GM12878 (cell line): ENCODE measurements around the gene SLC37A3. TPM values are rescaled to one million over a fixed set of nuclear protein-coding genes. Genes with fewer than 3 reads are reported as not detected.

ENCODE experiments used
- ATAC-seq: fragments of 200-7000 bp; cut with Tn5 transposase; 3 replicates; pipeline ENCODE4 v1.9.1; 2020; ENCODE audit warnings: mild to moderate bottlenecking, moderate library complexity
- BruUV-seq: library from RNA; stranded (reverse); fragments of 400-500 nt; replicated peaks from 2 replicates; lab custom pipeline; 2021; lab: Mats Ljungman, UMichigan
- CTCF ChIA-PET: fragments of 300-600 bp; sonication (Branson Sonifier 250); formaldehyde crosslinking; extraction: SDS; loops from one replicate; lab custom pipeline; 2021; ENCODE audit warnings: inconsistent platforms; lab: Yijun Ruan, JAX
- POLR2A ChIA-PET: fragments of 350-600 bp; formaldehyde crosslinking; extraction: SDS; loops from one replicate; lab custom pipeline; 2021; ENCODE audit warnings: inconsistent platforms; lab: Charles Lee
- RAD21 ChIA-PET: fragments of 300-600 bp; sonication (Branson Sonifier 250); formaldehyde crosslinking; loops from one replicate; lab custom pipeline; 2023; ENCODE audit warnings: antibody characterized with exemption; ENCODE audit not compliant: unreplicated experiment; lab: Charles Lee
- SMC1A ChIA-PET: fragments of 300-600 bp; sonication (Branson Sonifier 250); formaldehyde crosslinking; loops from one replicate; lab custom pipeline; 2023; ENCODE audit not compliant: unreplicated experiment, uncharacterized antibody; lab: Charles Lee
- DNase-seq: peaks from one replicate; pipeline ENCODE4 v3.0.0-alpha.2; 2011; ENCODE audit warnings: low read depth, low spot score
- FAIRE-seq: peaks from 3 replicates; lab custom pipeline; 2011; peaks lifted over from hg19 to GRCh38; lab: Jason Lieb, UNC
- H2AFZ ChIP-seq: 2 replicates; pipeline ENCODE4 v1.6.0; 2011; ENCODE audit warnings: low read depth, low read length, control low read depth; ENCODE audit not compliant: control insufficient read depth
- H3K27ac ChIP-seq: 2 replicates; pipeline ENCODE4 v1.5.1; 2011; ENCODE audit warnings: control low read depth; ENCODE audit not compliant: control insufficient read depth, insufficient read depth
- H3K27me3 ChIP-seq, 2 experiments: replicated peaks in 1 of 2; 2 replicates each; pipeline versions ENCODE4 v1.6.0 to v1.6.1; 2011; ENCODE audit warnings: low read length in 1 of 2; ENCODE audit not compliant: control insufficient read depth in 2 of 2, insufficient read depth in 2 of 2
- H3K36me3 ChIP-seq, 2 experiments: 2 replicates each; pipeline ENCODE4 v1.5.1; 2011; ENCODE audit warnings: low read length in 1 of 2; ENCODE audit not compliant: control insufficient read depth in 2 of 2, insufficient read depth in 2 of 2
- H3K4me1 ChIP-seq: 2 replicates; pipeline ENCODE4 v1.6.1; 2011; ENCODE audit warnings: mild to moderate bottlenecking, low read length, moderate library complexity, mixed read lengths; ENCODE audit not compliant: control insufficient read depth, insufficient read depth
- H3K4me2 ChIP-seq: 2 replicates; pipeline ENCODE4 v1.6.0; 2011; ENCODE audit warnings: control low read depth; ENCODE audit not compliant: control insufficient read depth, insufficient read depth
- H3K4me3 ChIP-seq: fragments of 200-600 bp; sonication (generic); 2 replicates; pipeline ENCODE4 v1.5.1; 2016
- H3K79me2 ChIP-seq: 2 replicates; pipeline ENCODE4 v1.6.0; 2011; ENCODE audit warnings: low read length; ENCODE audit not compliant: control insufficient read depth, insufficient read depth
- H3K9ac ChIP-seq: 2 replicates; pipeline ENCODE4 v1.8.0; 2011; ENCODE audit warnings: low read length, control low read depth, mixed read lengths; ENCODE audit not compliant: control insufficient read depth, insufficient read depth
- H3K9me3 ChIP-seq: replicated peaks from 3 replicates; pipeline ENCODE4 v1.5.1; 2011; ENCODE audit warnings: mild to moderate bottlenecking, low read length; ENCODE audit not compliant: control insufficient read depth, insufficient read depth
- H4K20me1 ChIP-seq: 2 replicates; pipeline ENCODE4 v1.6.0; 2011; ENCODE audit not compliant: control insufficient read depth, insufficient read depth
- CBX3 ChIP-seq: fragments of 200-600 bp; sonication (generic); IDR thresholded peaks from 2 replicates; pipeline ENCODE4 v1.6.1; 2016; ENCODE audit warnings: low read depth, borderline replicate concordance
- KLF5 ChIP-seq: fragments of 450-650 bp; IDR thresholded peaks from 2 replicates; pipeline ENCODE4 v1.6.1; 2014; ENCODE audit warnings: mild to moderate bottlenecking; ENCODE audit not compliant: partially characterized antibody
- POLR2AphosphoS2 ChIP-seq: IDR thresholded peaks from 2 replicates; pipeline ENCODE4 v1.6.1; 2011; ENCODE audit warnings: low read depth, mild to moderate bottlenecking, low read length, improper control_type of control experiment, moderate library complexity
- RUNX3 ChIP-seq: IDR thresholded peaks from 2 replicates; pipeline ENCODE4 v1.6.1; 2012; ENCODE audit warnings: low read length, inconsistent platforms
- WGBS: methylation state at CpG from one replicate; pipeline ENCODE4 v1.1.6; 2016; ENCODE audit warnings: low lambda C conversion rate; ENCODE audit not compliant: insufficient replicate concordance, insufficient coverage; ENCODE audit errors: missing lambda C conversion rate; 5-methylcytosine and 5-hydroxymethylcytosine counted together
- in situ Hi-C: fragments of 300-500 bp; cut with MboI; formaldehyde crosslinking; loops from 9 replicates; pipeline ENCODE4 v1.14.3; 2018; ENCODE audit warnings: mixed read lengths
- intact Hi-C: fragments of 100-400 bp; cut with micrococcal nuclease; formaldehyde crosslinking; loops from one replicate; pipeline ENCODE4 v1.14.2; 2022; ENCODE audit not compliant: unreplicated experiment
- polyA plus RNA-seq, 11 experiments: library from polyadenylated mRNA; depleted of rRNA in 4 of 11; unstranded in 6 of 11; stranded (reverse) in 5 of 11; fragments of >200 nt; fragmentation: Nextera tagmentation in 4 of 11; fragmentation: Illumina TruSeq in 1 of 11; extraction: Ambion mirVana in 4 of 11; extraction: Trizol in 1 of 11; gene quantifications; 1 replicate in 1 of 11; 2 replicates in 10 of 11; pipeline versions ENCODE4 v1.2.1 to v1.2.3, GENCODE V29; 2011 to 2016; ENCODE audit warnings: inconsistent platforms in 2 of 11, missing spikeins in 2 of 11, low read depth in 1 of 11
- total RNA-seq, 4 experiments: library from RNA; depleted of rRNA in 3 of 4; stranded (reverse); fragments of >200 nt in 3 of 4; fragmentation: Illumina TruSeq in 1 of 4; extraction: Trizol in 1 of 4; gene quantifications; 2 replicates each; pipeline versions ENCODE4 v1.2.1 to v1.2.3, GENCODE V29; 2013 to 2021
- TF ChIP-seq, protein P1 (sequence below): IDR thresholded peaks from 2 replicates; pipeline ENCODE4 v1.6.1; 2012; ENCODE audit warnings: improper control_type of control experiment, low read depth, low read length; ENCODE audit not compliant: insufficient replicate concordance

The SLC37A3 gene
- total and polyA plus RNA-seq, 10 of the 15 experiments (the other 5 are each of a cell fraction or from before 2014, with no cell fraction given): 3.7 to 13.6 (median 11.0) TPM

- SMC1A ChIA-PET: no interaction called here
- peaks cover 3% of the 10 kb centered on the region for H3K79me2 ChIP-seq
- no peak overlapping the region for H3K9ac ChIP-seq
- no peak for FAIRE-seq
- TF ChIP-seq, protein P1, sequence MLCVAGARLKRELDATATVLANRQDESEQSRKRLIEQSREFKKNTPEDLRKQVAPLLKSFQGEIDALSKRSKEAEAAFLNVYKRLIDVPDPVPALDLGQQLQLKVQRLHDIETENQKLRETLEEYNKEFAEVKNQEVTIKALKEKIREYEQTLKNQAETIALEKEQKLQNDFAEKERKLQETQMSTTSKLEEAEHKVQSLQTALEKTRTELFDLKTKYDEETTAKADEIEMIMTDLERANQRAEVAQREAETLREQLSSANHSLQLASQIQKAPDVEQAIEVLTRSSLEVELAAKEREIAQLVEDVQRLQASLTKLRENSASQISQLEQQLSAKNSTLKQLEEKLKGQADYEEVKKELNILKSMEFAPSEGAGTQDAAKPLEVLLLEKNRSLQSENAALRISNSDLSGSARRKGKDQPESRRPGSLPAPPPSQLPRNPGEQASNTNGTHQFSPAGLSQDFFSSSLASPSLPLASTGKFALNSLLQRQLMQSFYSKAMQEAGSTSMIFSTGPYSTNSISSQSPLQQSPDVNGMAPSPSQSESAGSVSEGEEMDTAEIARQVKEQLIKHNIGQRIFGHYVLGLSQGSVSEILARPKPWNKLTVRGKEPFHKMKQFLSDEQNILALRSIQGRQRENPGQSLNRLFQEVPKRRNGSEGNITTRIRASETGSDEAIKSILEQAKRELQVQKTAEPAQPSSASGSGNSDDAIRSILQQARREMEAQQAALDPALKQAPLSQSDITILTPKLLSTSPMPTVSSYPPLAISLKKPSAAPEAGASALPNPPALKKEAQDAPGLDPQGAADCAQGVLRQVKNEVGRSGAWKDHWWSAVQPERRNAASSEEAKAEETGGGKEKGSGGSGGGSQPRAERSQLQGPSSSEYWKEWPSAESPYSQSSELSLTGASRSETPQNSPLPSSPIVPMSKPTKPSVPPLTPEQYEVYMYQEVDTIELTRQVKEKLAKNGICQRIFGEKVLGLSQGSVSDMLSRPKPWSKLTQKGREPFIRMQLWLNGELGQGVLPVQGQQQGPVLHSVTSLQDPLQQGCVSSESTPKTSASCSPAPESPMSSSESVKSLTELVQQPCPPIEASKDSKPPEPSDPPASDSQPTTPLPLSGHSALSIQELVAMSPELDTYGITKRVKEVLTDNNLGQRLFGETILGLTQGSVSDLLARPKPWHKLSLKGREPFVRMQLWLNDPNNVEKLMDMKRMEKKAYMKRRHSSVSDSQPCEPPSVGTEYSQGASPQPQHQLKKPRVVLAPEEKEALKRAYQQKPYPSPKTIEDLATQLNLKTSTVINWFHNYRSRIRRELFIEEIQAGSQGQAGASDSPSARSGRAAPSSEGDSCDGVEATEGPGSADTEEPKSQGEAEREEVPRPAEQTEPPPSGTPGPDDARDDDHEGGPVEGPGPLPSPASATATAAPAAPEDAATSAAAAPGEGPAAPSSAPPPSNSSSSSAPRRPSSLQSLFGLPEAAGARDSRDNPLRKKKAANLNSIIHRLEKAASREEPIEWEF: no peak
- no peak for TF ChIP-seq RUNX3
- TF ChIP-seq KLF5: no peak
- no peak for TF ChIP-seq CBX3
- TF ChIP-seq POLR2AphosphoS2: no peak
- intact Hi-C loops (no loop called here), in situ Hi-C loops (no loop called here)
- no peaks in the 10 kb centered on the region for H3K36me3 ChIP-seq
- H3K4me2 ChIP-seq: no peak overlapping the region
- no peak overlapping the region for H2AFZ ChIP-seq
- H3K27me3 ChIP-seq: no peaks in the 10 kb centered on the region
- H3K27ac ChIP-seq: no peak overlapping the region
- no peak for ATAC-seq
- H3K4me1 ChIP-seq: peaks cover 23% of the 10 kb centered on the region
- DNase-seq: no peak
- no peaks in the 10 kb centered on the region for H3K9me3 ChIP-seq
- RAD21 ChIA-PET: no interaction called here
- no peaks in the 10 kb centered on the region; the same call in 1 of the 2 replicates for H4K20me1 ChIP-seq
- no TSS peak for BruUV-seq
- 92% methylated on average over 12 of the region's 12 CpGs for WGBS
- CTCF ChIA-PET: no interaction called here
- no peak overlapping the region for H3K4me3 ChIP-seq
- POLR2A ChIA-PET: no interaction called here
Measured at GRCh38 chr7:140393756-140394306, 4.5 kb downstream of the SLC37A3 start.
